GM21737 (cell line): ENCODE results near the gene IGSF3.

ENCODE experiments used
- ATAC-seq: cut with Tn5 transposase; IDR thresholded peaks from one replicate; pipeline ENCODE4 v1.9.1; 2021; ENCODE audit warnings: mild to moderate bottlenecking, moderate library complexity; ENCODE audit not compliant: unreplicated experiment

IGSF3 gene

GRCh38 chr1:116667575-116668105, at the start of gene IGSF3:
IGSF3 (minus strand) TSS chr1:116667733; CDS start chr1:116666326, 1,407 bp downstream.
- ATAC-seq, result no peak

GRCh38 chr1:116717318-116717717, 49.8 kb upstream of the IGSF3 start:
- no peak for ATAC-seq

DNA sequence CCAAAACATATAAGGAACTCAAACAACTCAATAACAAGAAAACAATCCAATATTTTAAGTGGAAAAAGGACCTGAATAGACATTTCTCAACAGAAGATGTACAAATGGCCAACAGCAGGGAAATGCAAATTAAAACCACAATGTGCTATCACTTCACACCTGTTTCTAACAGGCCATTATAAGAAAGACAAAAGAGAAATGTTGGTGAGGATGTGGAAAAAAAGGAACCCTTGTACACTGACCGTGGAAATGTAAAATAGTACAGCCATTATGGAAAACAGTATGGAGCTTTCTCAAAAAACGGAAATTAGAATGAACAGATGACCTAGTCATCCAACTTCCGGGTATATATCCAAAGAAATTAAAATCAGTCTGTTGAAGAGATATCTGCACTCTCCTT, 48.9 kb upstream of the IGSF3 start:
- ATAC-seq, result no peak

- ATAC-seq, result no peak
These were observed 45.9 kb upstream of the IGSF3 start for GRCh38 chr1:116713474-116713873.

GRCh38 chr1:116712510-116712909, 45.0 kb upstream of the IGSF3 start:
- ATAC-seq, result no peak

DNA sequence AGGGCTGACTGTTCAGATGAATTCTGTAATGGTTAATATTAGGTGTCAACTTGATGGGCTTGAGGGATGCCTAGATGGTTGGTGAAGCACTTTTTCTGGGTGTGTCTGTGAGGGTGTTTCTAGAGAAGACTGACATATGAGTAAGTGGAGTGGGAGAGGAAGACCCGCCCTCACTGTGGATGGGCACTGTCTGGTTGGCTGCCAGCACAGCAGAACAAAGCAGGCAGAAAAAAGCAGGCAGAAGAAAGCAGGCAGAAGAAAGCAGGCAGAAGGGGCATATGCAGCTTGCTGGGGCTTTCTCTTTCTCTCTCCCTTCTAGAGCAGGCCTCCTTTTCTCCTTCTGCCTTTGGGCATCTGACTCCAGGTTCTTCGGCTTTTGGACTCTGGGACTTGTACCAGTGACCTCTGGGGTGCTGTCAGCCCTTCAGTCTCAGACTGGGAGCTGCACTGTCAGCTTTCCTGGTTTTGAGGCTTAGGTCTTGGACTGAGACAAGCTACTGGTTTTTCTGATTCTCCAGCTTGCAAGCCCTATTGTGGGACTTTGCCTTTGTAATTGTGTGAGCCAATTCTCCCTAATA, 43.8 kb upstream of the IGSF3 start:
- ATAC-seq, result no peak

GRCh38 chr1:116710420-116711262, 43.1 kb upstream of the IGSF3 start:
- ATAC-seq, result no peak

DNA sequence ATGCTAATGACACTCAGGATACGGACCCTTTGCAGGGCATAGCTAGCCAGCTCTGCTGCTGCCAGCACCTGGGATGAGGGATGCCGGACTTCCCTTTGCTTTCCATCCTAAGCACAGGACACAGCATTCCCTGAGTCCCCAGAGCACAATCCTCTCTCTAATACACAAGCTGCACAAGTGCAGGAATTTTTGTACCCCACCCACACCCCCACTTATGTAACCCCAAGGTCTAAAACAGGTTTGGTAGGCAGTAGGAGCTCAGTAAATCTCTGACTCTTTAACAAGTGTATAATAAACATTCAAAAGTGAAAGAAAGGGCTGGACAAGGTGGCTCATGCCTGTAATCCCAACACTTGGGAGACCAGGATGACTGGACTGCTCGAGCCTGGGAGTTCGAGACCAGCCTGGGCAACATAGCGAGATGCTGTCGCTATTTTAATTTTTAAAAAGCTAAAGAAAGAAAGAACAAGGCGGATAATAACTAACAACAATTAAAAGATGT, 42.2 kb upstream of the IGSF3 start:
- no peak for ATAC-seq

DNA sequence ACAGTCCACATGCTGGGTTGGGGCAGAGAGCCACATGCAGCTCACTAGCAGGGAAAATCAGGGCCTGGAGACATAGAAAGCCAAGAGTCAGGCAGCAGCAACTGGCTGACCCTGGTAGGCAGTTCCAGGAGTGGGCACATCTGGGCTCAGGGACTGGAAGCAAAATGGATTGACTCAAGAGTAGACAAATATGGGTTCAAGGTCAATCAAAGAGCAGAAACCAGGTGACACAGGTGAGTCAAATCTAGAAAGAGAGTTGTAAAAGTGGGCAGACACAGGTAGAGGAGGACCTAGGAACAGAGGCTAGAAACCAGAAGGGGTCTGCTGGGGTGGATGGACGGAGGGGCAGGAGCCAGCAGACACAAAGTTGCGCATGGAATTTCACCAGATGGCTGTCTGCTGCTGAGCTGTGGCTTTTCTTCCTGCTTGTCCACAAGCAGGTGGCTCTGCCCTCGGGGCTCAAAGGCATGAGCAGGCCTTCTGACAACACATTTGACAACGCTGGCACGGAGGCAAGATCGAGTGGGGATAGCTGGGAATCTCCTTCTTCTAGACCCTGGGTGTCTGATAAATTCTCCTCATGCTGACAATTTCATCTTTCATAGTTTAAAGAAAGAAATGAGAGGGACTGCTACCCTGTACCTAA, 40.8 kb upstream of the IGSF3 start:
- no peak for ATAC-seq

DNA sequence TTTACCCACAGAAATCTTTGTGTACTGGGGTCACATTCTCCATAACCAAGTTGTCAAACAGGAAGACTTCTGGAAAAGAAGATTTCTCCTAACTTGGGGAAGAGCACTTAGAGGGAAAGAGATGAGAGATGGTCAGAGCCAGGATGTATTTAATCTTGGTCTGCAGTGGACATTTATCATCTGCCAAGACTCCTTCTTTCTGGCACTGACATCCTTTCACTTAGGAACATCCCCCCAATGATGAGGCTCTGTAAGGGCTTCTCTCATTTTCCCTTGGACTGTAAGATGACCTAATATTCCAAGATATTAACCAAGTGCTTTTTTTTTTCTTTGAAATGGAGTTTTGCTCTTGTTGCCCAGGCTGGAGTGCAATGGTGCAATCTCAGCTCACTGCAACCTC, 39.3 kb upstream of the IGSF3 start:
- no peak for ATAC-seq

GRCh38 chr1:116706123-116706522, 38.6 kb upstream of the IGSF3 start:
- ATAC-seq, result no peak

DNA sequence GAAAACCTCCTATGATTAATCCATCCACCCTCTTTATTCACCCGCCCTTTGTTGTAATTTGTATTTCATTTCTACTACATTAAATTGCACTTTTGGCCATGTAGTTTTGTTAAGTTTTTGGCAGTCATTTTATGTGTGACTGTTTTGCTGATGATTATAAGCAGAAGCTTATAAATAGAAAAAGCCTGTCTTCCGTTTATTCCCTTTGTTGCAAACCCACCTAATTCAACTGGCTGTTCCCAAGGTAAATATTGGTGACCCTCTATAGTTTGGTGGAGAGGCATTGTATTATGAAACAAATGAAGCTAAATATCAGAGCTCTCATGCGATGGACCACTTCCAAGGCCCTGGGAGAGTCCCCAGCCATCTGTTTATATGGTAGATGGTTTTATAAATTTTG, 36.7 kb upstream of the IGSF3 start:
- ATAC-seq, result no peak

- no peak for ATAC-seq
These were observed 32.1 kb upstream of the IGSF3 start for GRCh38 chr1:116699605-116700004.

GRCh38 chr1:116698244-116698595, 30.7 kb upstream of the IGSF3 start:
- ATAC-seq, result no peak

- no peak for ATAC-seq
These were observed 30.2 kb upstream of the IGSF3 start for GRCh38 chr1:116697548-116698243.

DNA sequence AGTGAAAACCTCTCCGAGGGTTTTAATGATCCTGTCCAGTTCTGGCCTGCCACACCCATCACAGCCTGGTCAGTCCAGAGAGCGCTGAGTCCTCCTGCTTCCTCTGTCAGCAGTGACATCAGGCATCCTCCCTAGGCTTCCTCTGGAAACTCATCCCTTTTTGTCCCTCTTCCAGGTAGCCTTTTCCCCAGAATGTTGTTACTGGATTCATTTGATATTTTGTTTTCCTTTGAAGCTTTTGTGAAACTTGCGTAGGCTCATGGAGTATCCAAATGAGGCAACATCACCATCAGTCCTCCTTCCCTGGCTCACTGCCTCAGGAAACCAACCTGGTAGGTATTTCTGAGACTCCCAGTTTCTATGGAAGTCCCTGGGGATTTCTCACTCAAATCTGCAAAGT, 27.0 kb upstream of the IGSF3 start:
- ATAC-seq, result no peak

GRCh38 chr1:116693759-116694480, 26.4 kb upstream of the IGSF3 start:
- no peak for ATAC-seq

GRCh38 chr1:116692879-116693278, 25.3 kb upstream of the IGSF3 start:
- no peak for ATAC-seq

DNA sequence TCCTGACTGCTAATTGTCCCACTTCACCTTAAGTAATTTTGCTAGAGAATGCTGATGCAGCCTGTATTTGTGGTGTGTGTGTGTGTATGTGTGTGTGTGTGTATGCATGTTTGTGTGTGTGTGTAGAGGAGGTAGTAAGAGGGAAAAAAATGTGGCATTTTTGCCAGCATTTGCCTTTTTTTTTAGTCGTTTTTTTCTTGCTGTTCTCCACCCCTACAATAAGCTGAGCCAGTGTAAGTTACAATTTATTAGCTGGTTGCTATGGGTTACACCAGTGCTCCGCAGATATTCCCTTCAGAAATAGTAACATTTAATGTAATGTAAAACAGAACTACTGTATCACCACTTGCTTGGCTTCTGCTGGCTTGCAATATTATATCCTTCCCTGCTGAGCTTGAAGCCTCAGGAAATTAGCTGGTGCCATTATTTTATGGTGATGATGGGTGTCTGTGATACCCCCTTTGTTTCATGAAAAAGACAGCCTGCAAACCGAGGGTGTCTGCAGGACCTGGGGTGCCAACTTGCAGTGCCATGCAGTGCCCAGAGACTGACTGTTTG, 23.4 kb upstream of the IGSF3 start:
- ATAC-seq, result no peak

GRCh38 chr1:116690396-116690848, 22.9 kb upstream of the IGSF3 start:
- ATAC-seq, result no peak
